Measurements from ENCODE around the gene GMPS.
"Not testable (repeated sequence)": the region's sequence is repeated elsewhere in the genome, so short reads cannot be mapped to it uniquely, and the experiment has no call there.

DNA sequence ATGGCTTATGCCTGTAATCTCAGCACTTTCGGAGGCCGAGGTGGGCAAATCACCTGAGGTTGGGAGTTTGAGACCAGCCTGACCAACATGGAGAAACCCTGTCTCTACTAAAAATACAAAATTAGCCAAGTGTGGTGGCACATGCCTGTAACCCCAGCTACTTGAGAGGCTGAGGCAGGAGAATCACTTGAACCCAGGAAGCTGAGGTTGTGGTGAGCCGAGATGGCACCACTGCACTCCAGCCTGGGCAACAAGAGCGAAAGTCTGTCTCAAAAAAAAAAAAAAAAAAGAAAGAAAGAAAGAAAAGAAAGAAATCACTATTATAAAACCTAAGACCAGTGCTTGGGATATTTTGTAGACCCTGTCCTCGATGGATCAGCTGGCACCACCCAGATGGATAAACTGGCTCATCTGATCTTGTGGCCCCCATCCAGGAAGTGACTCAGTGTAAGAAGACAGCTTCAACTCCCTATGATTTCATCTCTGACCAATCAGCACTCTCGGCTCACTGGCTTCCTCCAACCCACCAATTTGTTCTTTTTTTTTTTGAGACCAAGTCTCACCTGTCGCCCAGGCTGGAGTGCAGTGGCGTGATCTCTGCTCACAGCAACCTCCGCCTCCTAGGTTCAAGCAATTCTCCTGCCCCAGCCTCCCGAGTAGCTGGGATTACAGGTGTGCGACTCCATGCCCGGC lies 8.0 kb upstream of the GMPS start:
- TF ChIP-seq, protein P1, sequence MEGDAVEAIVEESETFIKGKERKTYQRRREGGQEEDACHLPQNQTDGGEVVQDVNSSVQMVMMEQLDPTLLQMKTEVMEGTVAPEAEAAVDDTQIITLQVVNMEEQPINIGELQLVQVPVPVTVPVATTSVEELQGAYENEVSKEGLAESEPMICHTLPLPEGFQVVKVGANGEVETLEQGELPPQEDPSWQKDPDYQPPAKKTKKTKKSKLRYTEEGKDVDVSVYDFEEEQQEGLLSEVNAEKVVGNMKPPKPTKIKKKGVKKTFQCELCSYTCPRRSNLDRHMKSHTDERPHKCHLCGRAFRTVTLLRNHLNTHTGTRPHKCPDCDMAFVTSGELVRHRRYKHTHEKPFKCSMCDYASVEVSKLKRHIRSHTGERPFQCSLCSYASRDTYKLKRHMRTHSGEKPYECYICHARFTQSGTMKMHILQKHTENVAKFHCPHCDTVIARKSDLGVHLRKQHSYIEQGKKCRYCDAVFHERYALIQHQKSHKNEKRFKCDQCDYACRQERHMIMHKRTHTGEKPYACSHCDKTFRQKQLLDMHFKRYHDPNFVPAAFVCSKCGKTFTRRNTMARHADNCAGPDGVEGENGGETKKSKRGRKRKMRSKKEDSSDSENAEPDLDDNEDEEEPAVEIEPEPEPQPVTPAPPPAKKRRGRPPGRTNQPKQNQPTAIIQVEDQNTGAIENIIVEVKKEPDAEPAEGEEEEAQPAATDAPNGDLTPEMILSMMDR (IDR thresholded peaks at IDR 0.05) = not testable (repeated sequence)
- not testable (repeated sequence) for TF ChIP-seq POLR2A (IDR thresholded peaks at IDR 0.05)
